Esophagus muscularis mucosa (tissue), 3 donors: Measurements from ENCODE around the gene PSMA5.

Source experiments
- POLR2A ChIP-seq: fragments of 450-650 bp; IDR thresholded peaks from one replicate; pipeline ENCODE4 v1.6.1; 2017; ENCODE audit warnings: antibody characterized with exemption, moderate library complexity, mild to moderate bottlenecking, low read depth
- TF ChIP-seq, protein P1 (sequence below), 3 experiments: fragments of 200-600 bp in 2 of 3; fragments of 450-650 bp in 1 of 3; sonication (generic) in 2 of 3; IDR thresholded peaks; one replicate each; pipeline ENCODE4 v1.5.1; 2017 to 2019; ENCODE audit warnings: antibody characterized with exemption in 3 of 3, mild to moderate bottlenecking in 2 of 3, moderate library complexity in 1 of 3

DNA sequence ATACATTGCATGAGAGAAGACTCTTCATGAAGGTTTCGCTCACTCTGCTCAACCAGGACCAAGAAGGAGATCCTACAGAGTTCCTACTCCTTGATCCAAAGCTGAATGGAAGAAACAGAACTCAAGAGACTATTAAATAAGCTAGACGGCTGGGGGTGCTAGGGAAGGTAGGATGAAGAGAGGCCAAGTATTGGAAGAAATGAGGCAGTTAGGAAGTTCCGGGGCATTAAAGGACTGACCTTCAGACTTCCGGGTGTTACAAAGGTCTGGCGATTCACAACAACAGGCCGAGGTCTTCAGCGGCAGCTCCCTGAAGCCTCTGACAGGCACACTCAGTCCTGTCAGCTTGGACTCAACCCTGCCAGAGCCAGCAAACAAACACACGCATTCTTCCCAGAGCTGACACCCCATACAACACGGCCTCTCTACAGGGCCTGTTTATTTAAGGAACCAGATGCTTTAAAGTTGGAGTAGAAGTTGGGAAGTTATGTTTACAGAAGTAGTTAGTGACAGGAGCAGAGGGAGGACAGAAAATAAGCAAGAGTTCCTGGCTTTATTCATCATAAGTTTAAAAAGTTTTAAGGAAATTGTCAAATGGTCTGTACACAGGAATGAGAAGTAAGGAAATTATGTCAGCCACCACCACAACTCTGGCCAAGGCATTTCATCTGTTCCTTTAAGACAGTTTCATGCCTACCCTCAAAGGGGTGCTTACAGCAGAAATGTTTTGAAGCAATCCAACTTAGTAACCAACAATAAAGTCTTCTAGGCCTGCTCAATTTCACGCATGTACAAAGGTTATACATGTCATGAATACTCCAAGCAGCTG lies 33.2 kb downstream of the PSMA5 start:
- TF ChIP-seq, protein P1, sequence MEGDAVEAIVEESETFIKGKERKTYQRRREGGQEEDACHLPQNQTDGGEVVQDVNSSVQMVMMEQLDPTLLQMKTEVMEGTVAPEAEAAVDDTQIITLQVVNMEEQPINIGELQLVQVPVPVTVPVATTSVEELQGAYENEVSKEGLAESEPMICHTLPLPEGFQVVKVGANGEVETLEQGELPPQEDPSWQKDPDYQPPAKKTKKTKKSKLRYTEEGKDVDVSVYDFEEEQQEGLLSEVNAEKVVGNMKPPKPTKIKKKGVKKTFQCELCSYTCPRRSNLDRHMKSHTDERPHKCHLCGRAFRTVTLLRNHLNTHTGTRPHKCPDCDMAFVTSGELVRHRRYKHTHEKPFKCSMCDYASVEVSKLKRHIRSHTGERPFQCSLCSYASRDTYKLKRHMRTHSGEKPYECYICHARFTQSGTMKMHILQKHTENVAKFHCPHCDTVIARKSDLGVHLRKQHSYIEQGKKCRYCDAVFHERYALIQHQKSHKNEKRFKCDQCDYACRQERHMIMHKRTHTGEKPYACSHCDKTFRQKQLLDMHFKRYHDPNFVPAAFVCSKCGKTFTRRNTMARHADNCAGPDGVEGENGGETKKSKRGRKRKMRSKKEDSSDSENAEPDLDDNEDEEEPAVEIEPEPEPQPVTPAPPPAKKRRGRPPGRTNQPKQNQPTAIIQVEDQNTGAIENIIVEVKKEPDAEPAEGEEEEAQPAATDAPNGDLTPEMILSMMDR (IDR thresholded peaks at IDR 0.05) = no peak
- no peak for TF ChIP-seq POLR2A
